ENCODE data around the gene ADH5. TPM values are rescaled to one million over a fixed set of nuclear protein-coding genes. Genes with fewer than 3 reads are reported as not detected.

The ADH5 gene
- total and polyA plus RNA-seq, 9 of the 15 experiments (the other 6 are each of a cell fraction or from before 2014, with no cell fraction given) = 115 to 310 (median 200) TPM

DNA sequence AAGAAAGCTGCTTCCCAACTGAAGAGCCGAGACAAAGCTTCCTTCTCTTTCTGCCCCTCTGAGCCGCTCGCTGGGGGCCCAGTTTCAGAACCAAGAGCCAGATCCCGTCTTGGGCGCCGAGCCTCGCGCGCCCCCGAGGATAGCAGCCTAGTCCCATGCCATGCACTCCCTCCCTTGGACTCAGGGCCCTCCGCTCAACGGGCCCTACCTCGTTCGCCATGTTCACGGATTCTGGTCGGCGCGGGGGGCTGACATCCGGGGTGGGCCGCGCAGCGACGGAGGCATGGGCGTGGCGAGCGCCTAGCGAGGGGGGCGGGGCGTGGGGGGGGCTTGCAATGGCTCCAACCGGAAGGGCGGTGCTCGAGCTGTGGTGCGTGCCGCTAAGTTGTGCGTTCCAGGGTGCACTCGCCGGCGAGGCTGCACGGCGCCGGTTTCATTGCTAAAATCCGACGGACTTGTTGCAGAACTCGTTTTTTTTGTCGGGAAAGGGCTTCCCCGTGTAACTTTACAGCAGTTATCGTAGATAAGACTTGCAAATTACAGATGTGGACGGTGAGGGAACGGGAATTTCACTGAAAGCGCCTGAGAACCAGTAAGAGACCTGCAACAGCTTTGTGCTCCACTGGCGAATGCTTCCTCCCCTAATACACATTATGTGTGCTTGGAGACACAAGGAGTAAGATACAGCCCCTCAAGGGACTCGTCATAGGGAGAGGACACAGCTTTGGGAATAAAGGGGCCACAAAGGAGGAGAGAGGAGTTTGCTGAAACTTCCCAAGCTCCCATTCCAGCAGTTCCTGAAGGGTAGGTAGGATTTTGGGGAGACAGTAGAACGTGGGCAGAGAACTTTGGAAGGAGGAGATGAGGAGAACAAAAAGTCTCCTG is at the start of gene ADH5 (continued):
- TF ChIP-seq, protein P1, sequence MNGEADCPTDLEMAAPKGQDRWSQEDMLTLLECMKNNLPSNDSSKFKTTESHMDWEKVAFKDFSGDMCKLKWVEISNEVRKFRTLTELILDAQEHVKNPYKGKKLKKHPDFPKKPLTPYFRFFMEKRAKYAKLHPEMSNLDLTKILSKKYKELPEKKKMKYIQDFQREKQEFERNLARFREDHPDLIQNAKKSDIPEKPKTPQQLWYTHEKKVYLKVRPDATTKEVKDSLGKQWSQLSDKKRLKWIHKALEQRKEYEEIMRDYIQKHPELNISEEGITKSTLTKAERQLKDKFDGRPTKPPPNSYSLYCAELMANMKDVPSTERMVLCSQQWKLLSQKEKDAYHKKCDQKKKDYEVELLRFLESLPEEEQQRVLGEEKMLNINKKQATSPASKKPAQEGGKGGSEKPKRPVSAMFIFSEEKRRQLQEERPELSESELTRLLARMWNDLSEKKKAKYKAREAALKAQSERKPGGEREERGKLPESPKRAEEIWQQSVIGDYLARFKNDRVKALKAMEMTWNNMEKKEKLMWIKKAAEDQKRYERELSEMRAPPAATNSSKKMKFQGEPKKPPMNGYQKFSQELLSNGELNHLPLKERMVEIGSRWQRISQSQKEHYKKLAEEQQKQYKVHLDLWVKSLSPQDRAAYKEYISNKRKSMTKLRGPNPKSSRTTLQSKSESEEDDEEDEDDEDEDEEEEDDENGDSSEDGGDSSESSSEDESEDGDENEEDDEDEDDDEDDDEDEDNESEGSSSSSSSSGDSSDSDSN (IDR thresholded peaks at IDR 0.05; ENCODE audit: borderline replicate concordance in 1 of 2, low read depth in 2 of 2, low read length in 2 of 2) = 0 out of 4 replicates have a peak, but pooled peaks of 1 of the 2 experiments have one; percentile 61
- TF ChIP-seq ZNF668 (CRISPR knock-in tag; IDR thresholded peaks at IDR 0.05) = no peak
- no peak for TF ChIP-seq BRF1 (IDR thresholded peaks at IDR 0.05; ENCODE audit: borderline replicate concordance, extremely low read depth, insufficient read length)
- no peak for TF ChIP-seq FOXM1 (IDR thresholded peaks at IDR 0.05; ENCODE audit: low read depth)
- no peak for TF ChIP-seq FOXM1 (CRISPR knock-in tag; IDR thresholded peaks at IDR 0.05; ENCODE audit: low read depth)
- no peak for TF ChIP-seq HDAC1 (IDR thresholded peaks at IDR 0.05)
- no peak for TF ChIP-seq BMI1 (IDR thresholded peaks at IDR 0.05; ENCODE audit: low read length)
- TF ChIP-seq LCOR (CRISPR knock-in tag; IDR thresholded peaks at IDR 0.05) = no peak
- TF ChIP-seq KLF10 (CRISPR knock-in tag; IDR thresholded peaks at IDR 0.05) = no peak
- no peak for TF ChIP-seq SRSF1 (IDR thresholded peaks at IDR 0.05; ENCODE audit: low read depth, low read length)
- no peak for TF ChIP-seq E2F3 (CRISPR knock-in tag; IDR thresholded peaks at IDR 0.05)
- TF ChIP-seq, protein P2, sequence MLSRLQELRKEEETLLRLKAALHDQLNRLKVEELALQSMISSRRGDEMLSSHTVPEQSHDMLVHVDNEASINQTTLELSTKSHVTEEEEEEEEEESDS (CRISPR knock-in tag; IDR thresholded peaks at IDR 0.05) = no peak
- TF ChIP-seq ARNT (IDR thresholded peaks at IDR 0.05) = 0 out of 4 replicates have a peak, but pooled peaks of 1 of the 2 experiments have one; percentile 30
- no peak for TF ChIP-seq ZNF79 (CRISPR knock-in tag; IDR thresholded peaks at IDR 0.05; ENCODE audit: low read depth)
- TF ChIP-seq ZNF12 (CRISPR knock-in tag; IDR thresholded peaks at IDR 0.05) = 0 out of 2 replicates have a peak, but pooled peaks have one; percentile 52
- TF ChIP-seq ZSCAN32 (CRISPR knock-in tag; IDR thresholded peaks at IDR 0.05) = no peak
- TF ChIP-seq SMC3 (conservative IDR thresholded peaks at IDR 0.05; ENCODE audit: insufficient read depth, low read depth, low read length) = no peak
- no peak for TF ChIP-seq SMAD1 (IDR thresholded peaks at IDR 0.05; ENCODE audit: low read depth, low read length, partially characterized antibody)
- peak; percentile 82 for TF ChIP-seq CXXC5 (CRISPR knock-in tag; IDR thresholded peaks at IDR 0.05)
- TF ChIP-seq CREM (IDR thresholded peaks at IDR 0.05; ENCODE audit: low read depth) = peak; percentile 69; the same call in 1 of the 2 replicates
- no peak for TF ChIP-seq CHD4 (IDR thresholded peaks at IDR 0.05; ENCODE audit: insufficient read depth, insufficient replicate concordance, low read depth, low read length, poor library complexity, severe bottlenecking)
- TF ChIP-seq HMG20A (CRISPR knock-in tag; conservative IDR thresholded peaks at IDR 0.05) = no peak
- TF ChIP-seq, protein P3, sequence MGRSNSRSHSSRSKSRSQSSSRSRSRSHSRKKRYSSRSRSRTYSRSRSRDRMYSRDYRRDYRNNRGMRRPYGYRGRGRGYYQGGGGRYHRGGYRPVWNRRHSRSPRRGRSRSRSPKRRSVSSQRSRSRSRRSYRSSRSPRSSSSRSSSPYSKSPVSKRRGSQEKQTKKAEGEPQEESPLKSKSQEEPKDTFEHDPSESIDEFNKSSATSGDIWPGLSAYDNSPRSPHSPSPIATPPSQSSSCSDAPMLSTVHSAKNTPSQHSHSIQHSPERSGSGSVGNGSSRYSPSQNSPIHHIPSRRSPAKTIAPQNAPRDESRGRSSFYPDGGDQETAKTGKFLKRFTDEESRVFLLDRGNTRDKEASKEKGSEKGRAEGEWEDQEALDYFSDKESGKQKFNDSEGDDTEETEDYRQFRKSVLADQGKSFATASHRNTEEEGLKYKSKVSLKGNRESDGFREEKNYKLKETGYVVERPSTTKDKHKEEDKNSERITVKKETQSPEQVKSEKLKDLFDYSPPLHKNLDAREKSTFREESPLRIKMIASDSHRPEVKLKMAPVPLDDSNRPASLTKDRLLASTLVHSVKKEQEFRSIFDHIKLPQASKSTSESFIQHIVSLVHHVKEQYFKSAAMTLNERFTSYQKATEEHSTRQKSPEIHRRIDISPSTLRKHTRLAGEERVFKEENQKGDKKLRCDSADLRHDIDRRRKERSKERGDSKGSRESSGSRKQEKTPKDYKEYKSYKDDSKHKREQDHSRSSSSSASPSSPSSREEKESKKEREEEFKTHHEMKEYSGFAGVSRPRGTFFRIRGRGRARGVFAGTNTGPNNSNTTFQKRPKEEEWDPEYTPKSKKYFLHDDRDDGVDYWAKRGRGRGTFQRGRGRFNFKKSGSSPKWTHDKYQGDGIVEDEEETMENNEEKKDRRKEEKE (IDR thresholded peaks at IDR 0.05; ENCODE audit: borderline replicate concordance in 1 of 2, control insufficient read depth in 1 of 2, low read depth in 2 of 2, low read length in 1 of 2) = no peak
